Measurements from ENCODE around the gene SLC13A5.
"Not testable (repeated sequence)": the region's sequence is repeated elsewhere in the genome, so short reads cannot be mapped to it uniquely, and the experiment has no call there.

SLC13A5 gene

DNA sequence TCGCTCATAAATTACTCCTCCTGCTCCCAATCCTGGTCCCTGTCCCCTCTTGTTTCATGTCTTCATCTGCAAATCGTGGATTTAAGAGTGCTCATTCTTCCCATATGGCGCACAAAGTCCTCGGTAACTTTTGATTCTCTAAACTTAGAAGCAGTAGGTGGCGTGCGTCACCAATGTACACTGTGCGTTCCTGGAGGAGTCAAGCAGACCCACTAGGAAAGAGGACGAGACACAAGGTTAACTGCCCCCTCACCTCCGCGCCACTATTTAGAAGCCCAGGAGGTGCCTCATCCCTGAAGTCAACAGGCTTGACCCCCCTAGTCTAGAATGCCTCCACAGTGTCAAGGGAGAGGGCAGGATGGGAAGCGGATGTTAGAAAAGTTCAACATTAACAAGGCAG, 2.9 kb downstream of the SLC13A5 start:
- no peak for DNase-seq

DNA sequence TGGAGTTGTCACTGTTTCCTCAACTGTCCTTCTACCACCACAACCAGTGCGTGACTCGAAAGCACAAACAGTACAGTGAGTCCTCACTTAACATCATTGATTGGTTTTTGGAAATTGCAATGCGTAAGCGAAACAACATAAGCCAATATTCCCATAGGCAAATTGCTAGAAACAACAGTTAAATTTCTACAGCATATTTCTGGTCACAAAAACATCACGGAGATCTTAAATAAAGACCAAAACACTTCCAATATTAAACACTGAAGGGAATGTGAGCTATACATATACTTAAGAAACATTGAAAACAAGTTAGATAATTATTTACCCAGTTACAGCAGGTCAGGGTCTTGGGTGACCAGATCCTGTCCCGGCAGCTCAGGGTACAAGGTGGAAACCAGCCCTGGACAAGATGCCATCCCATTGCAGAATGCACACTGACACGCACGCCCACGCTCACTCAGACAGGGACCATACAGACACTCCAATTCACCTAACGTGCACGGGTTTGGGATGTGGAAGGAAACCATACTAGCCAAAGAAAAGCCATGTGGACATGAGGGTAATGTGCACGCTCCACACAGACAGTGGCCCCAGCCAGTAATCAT, 4.7 kb downstream of the SLC13A5 start:
- no peak for DNase-seq

GRCh38 chr17:6706996-6707395, 6.2 kb downstream of the SLC13A5 start:
- DNase-seq = no peak

GRCh38 chr17:6706499-6706898, 6.7 kb downstream of the SLC13A5 start:
- DNase-seq = no peak

- no peak for DNase-seq
Observed at GRCh38 chr17:6704470-6705052, 8.6 kb downstream of the SLC13A5 start.

GRCh38 chr17:6703751-6704150, 9.4 kb downstream of the SLC13A5 start:
- DNase-seq = no peak

- DNase-seq = no peak
Observed at GRCh38 chr17:6702567-6703215, 10.5 kb downstream of the SLC13A5 start.

DNA sequence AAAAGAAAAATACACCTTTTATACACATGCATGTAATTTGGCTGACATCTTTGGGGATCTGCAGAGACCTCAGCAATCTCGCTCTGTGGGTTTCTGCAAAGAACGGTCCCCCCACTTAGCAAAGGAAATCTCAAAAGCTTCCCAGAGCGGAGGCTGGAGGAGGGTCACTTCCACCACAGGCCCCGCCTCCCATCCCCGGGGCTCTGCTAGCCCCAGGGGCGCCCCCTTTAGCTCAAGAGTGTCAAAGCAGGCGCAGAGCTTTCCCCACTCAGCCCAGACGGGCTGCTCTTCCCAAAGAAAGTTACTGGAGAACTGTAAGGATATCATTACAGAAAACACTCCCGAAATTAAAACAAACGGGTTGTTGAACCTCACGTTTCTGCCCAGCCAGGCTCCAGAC, 11.4 kb downstream of the SLC13A5 start:
- no peak for DNase-seq

- no peak for DNase-seq
Observed at GRCh38 chr17:6700948-6701307, 12.2 kb downstream of the SLC13A5 start.

DNA sequence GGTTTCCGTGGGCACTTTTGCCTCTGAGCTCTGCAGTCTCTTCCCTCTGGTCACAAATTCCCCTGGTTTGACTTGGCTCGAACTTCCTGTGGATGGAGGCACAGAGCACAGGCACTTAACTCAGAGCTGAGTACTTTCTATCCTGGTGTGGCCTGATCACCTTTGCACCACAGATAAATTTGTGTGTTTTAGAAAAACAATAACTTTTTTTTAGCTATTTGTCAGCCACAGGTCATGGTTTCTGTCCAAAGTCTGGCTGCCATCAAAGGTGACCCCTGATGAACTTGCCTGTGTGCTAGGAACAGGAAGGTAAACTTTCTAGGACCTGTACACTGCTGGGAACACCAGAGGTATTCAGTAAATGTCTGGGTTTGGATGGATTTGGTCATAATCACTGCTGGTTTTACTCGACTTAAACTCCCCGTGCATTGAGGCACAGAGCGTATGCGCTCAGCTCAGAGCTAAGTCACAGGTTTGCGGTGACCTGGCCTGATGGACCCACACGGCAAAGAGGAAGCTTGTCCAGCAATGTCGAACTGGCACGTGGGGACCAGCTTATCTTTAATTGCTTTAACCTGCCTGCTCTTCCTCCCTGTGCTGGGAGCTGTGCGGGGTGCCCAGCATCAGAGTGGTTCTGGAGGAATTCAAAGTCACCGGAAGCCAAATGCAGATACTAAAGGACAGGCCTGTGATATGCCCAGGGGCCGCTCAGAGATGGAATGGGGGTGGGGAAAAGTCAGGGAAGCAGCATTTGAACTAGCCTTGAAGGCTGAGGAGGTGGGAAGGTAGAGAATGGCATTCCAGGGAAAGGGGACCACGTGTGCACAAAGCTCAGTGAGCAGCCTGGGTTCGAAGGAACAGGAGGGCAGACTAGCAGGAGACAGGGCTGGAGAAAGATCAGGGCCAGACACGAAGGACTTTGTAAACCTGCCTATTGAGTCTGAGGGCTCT, 12.9 kb downstream of the SLC13A5 start:
- DNase-seq = no peak

DNA sequence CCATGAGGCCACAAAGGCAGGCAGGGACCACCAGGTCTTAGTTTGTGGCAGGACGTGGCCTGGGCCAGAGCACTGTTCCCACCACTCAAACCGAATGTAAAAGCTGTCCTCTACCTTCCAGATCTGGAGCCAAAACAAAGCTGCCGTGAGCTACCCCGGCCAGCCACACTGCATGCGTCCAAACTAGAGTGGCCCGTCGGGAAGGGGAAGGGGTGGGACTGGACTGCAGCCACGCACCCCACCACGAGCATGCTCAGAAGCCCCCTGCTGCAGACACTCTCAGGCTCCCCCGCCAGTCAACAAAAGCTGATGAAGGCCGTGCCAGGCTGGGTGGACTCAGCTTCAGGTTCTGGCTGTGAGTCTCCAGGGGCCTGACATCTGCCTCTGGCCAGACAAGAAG, 15.2 kb downstream of the SLC13A5 start:
- no peak for DNase-seq

DNA sequence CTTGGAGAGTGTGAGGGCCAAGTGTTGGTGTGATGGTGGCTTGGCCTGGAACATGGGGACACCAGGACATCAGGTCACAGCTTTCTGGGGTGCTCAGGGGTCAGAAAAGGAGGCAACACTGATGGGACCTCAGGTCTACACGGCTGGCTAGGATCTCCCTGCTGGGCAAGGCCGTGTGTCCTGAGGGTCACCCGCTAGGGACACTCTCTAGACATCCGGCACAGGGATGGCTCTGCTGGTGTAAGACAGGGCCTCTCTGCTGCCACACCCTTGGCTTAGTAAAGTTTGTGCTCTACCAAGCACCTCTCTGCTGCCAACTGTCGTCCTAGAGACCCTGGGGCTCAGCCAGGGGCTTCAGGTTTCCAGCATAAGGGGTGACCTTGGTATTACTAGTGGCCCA, 16.3 kb downstream of the SLC13A5 start:
- no peak for DNase-seq

GRCh38 chr17:6695565-6695964, 17.6 kb downstream of the SLC13A5 start:
- no peak for DNase-seq

GRCh38 chr17:6695051-6695450, 18.1 kb downstream of the SLC13A5 start:
- DNase-seq = no peak

DNA sequence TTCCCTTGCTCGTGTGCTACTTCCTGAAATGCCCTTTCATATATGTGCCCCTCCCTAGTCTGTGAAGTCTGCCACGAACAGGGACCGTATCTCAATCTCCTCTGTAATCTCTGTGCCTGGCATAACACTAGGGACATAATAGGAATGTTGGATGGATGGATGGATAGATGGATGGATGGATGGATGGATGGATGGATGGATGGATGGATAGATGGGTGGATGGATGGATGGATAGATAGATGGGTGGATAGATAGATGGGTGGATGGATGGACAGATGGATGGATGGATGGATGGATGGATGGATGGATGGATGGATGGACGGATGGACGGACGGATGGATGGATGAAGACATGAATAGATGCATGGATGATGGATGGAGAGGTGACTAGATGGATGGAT, 21.2 kb downstream of the SLC13A5 start:
- DNase-seq = not testable (repeated sequence)

- no peak for DNase-seq
Observed at GRCh38 chr17:6691546-6691945, 21.6 kb downstream of the SLC13A5 start.

- no peak for DNase-seq
Observed at GRCh38 chr17:6690641-6691040, 22.5 kb downstream of the SLC13A5 start.

GRCh38 chr17:6688944-6689343, 24.2 kb downstream of the SLC13A5 start:
- no peak for DNase-seq

DNA sequence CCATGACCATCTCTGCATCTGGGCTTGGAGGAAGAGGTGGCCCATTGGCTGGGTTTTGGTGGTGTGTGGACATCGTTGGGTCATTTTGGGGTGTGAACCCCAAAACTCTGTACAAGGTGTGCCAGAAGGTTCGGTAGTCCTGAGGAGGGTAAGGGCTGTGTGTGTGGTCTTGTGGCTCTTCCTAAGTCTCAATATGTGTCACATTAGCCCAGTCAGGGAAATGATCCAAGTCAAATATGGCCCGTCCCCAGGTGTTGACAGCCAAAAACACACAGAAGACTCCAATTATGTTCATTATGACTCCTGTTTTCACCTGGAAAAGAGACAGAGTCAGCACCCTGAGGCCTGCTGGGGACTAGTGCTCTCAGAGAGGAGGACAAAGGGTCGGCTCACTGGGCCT, 27.1 kb downstream of the SLC13A5 start:
- no peak for DNase-seq

DNA sequence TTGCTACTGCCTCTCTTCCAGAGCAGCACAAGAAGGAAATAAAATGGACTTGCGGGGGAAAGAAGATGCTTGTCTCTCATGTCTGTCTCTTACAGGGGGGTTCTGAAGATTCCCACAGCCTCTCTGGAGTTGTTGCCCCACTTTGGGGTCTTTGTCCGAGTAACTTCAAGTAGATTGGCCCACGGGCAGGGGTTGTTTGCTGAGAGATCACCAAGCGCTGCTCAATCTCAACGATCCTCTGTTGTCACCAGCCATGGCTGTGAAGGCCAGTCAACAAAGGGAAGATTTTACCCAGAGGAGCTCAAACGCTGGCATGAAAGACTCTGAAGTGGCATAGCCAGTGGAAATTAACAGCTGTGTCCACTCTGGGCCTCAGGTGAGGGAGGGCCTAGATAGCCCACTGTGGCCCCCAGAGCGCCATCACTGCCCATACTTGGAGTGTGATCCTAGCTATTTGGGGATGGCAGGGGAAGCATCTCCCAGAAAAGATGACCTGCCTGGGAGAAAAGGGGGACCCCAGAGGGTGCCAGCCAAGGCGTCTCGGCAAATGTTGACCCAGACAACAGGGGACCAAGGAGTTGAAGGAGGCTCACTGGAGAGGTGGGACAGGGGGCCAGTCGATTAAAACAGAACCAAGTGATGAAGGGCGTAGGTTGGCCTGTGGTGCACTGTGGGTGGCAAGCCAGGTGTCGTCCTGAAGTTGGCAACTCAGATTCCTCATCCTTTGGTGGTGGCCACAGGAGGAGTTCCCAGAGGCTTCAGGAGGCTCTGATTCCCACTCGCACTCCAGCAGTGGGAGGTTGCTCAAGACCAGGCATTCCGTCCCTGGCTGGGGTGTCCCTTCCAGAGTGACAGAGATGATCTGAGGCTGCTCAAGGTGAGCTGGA, 28.0 kb downstream of the SLC13A5 start:
- no peak for DNase-seq

- no peak for DNase-seq
Observed at GRCh38 chr17:6684460-6684783, 28.7 kb downstream of the SLC13A5 start.

DNA sequence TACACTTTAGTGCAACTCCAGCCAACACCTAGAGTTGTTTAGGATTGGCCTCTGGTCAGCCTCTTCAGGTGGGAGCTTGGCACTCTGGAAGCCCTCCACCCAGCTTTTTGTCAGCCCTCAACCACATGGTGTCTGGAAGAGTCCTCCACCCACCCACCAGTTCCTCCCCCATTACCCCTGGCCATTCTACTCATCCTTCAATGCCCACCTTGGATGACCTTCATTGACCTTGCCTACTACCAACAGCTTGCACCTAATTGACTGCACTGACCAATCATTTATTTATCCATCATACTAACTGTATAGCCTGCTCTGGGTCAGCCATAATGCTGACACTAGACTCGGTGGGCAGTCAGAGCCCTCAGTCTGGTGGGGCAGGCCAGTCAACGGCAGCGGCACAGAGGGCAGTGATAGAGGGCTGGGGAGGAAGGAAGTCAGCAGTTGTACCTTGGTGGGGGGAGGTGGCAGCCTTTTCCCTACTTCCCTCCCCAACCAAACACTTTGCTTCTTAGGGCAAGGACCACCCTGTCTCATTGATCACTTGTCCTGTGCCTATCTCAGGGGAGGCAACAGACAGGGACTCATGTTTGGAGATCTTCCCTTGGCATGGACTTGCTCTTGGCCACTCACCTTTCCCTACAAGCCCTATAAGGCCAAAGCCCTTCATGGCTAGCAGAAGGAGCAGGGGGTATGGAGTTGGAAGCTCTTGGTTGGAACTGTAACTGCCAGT, 29.3 kb downstream of the SLC13A5 start:
- no peak for DNase-seq
